HCT116 (cell line): ENCODE data around the gene GPRC5B. TPM values are rescaled to one million over a fixed set of nuclear protein-coding genes. Genes with fewer than 3 reads are reported as not detected.

ENCODE experiments used
- ATAC-seq: fragments of 200-7000 bp; cut with Tn5 transposase; 2 replicates; pipeline ENCODE4 v1.9.1; 2020; ENCODE audit warnings: mild to moderate bottlenecking, moderate library complexity
- BruUV-seq: library from RNA; stranded (reverse); fragments of 400-500 nt; replicated peaks from 2 replicates; lab custom pipeline; 2021; lab: Mats Ljungman, UMichigan
- CTCF ChIA-PET: fragments of 300-600 bp; sonication (Branson Sonifier 250); formaldehyde crosslinking; loops from one replicate; lab custom pipeline; 2021; ENCODE audit warnings: antibody characterized with exemption; lab: Charles Lee
- POLR2A ChIA-PET: fragments of 300-600, 350-600 bp; sonication (Branson Sonifier 250); formaldehyde crosslinking; loops from one replicate; lab custom pipeline; 2021; ENCODE audit warnings: antibody characterized with exemption; lab: Charles Lee
- RAD21 ChIA-PET, 2 experiments: fragments of 300-600 bp; sonication (Branson Sonifier 250); formaldehyde crosslinking; loops; one replicate each; lab custom pipeline; 2023; ENCODE audit warnings: low total read pairs in 2 of 2; ENCODE audit not compliant: uncharacterized antibody in 2 of 2, unreplicated experiment in 2 of 2, low non-redundant PET in 1 of 2; lab: Charles Lee
- DNase-seq: peaks from one replicate; pipeline ENCODE4 v3.0.0-alpha.2; 2010; ENCODE audit warnings: low read depth, low spot score
- H2AFZ ChIP-seq: fragments of 200-600 bp; shearing (Covaris generic), sonication (generic); 2 replicates; pipeline ENCODE4 v1.6.1; 2017; ENCODE audit warnings: low read depth, mixed run types, mixed read lengths, antibody characterized with exemption, low read length; ENCODE audit not compliant: poor library complexity, severe bottlenecking
- H3K27ac ChIP-seq: 2 replicates; pipeline ENCODE4 v1.5.1; 2012; ENCODE audit warnings: low read depth, low read length
- H3K27me3 ChIP-seq: fragments of 200-600 bp; sonication (generic); 2 replicates; pipeline ENCODE4 v1.6.1; 2016; ENCODE audit warnings: mixed run types, low read length, mixed read lengths; ENCODE audit not compliant: insufficient read depth
- H3K36me3 ChIP-seq, 2 experiments: fragments of 200-500 bp in 1 of 2; fragments of 200-600 bp in 1 of 2; sonication (Bioruptor generic) in 1 of 2; sonication (generic) in 1 of 2; 2 replicates each; pipeline versions ENCODE4 v1.5.1 to v1.6.1; 2014 to 2016; ENCODE audit warnings: low read length in 2 of 2, inconsistent platforms in 1 of 2, mixed read lengths in 1 of 2, mixed run types in 1 of 2; ENCODE audit not compliant: insufficient read depth in 2 of 2, control insufficient read depth in 1 of 2
- H3K4me1 ChIP-seq, 2 experiments: fragments of 200-600 bp in 1 of 2; sonication (generic) in 1 of 2; 2 replicates each; pipeline versions ENCODE4 v1.5.1 to v1.6.1; 2012 to 2017; ENCODE audit warnings: low read length in 2 of 2, inconsistent platforms in 1 of 2, mild to moderate bottlenecking in 1 of 2, mixed read lengths in 1 of 2, mixed run types in 1 of 2, moderate library complexity in 1 of 2; ENCODE audit not compliant: insufficient read depth in 2 of 2, control insufficient read depth in 1 of 2
- H3K4me2 ChIP-seq: fragments of 200-600 bp; sonication (generic); 2 replicates; pipeline ENCODE4 v1.6.1; 2017; ENCODE audit warnings: mixed run types, low read length, mixed read lengths
- H3K4me3 ChIP-seq, 2 experiments: fragments of 200-600 bp in 1 of 2; sonication (generic) in 1 of 2; replicated peaks in 1 of 2; 2 replicates each; pipeline ENCODE4 v1.5.1; 2011 to 2016; ENCODE audit warnings: low read length in 2 of 2, control low read depth in 1 of 2, low read depth in 1 of 2, mild to moderate bottlenecking in 1 of 2, mixed read lengths in 1 of 2, mixed run types in 1 of 2
- H3K79me2 ChIP-seq: fragments of 200-600 bp; sonication (generic); 2 replicates; pipeline ENCODE4 v1.6.1; 2017; ENCODE audit warnings: mild to moderate bottlenecking, mixed run types, low read length, moderate library complexity, mixed read lengths; ENCODE audit not compliant: insufficient read depth
- H3K9ac ChIP-seq: fragments of 200-600 bp; sonication (generic); 2 replicates; pipeline ENCODE4 v1.6.1; 2016; ENCODE audit warnings: low read length, mixed read lengths
- H3K9me2 ChIP-seq: fragments of 200-600 bp; sonication (generic), shearing (Covaris generic); 2 replicates; pipeline ENCODE4 v1.6.1; 2017; ENCODE audit warnings: mixed run types, mild to moderate bottlenecking, moderate library complexity; ENCODE audit not compliant: insufficient read depth
- H3K9me3 ChIP-seq, 2 experiments: fragments of 200-500 bp in 1 of 2; fragments of 200-600 bp in 1 of 2; sonication (Bioruptor generic) in 1 of 2; sonication (generic) in 1 of 2; 2 replicates each; pipeline ENCODE4 v1.6.1; 2014 to 2017; ENCODE audit warnings: low read length in 2 of 2, mixed read lengths in 2 of 2, inconsistent platforms in 1 of 2, low read depth in 1 of 2, mild to moderate bottlenecking in 1 of 2, mixed run types in 1 of 2, moderate library complexity in 1 of 2; ENCODE audit not compliant: control insufficient read depth in 1 of 2, insufficient read depth in 1 of 2
- H4K20me1 ChIP-seq: fragments of 200-600 bp; sonication (generic), shearing (Covaris generic); 2 replicates; pipeline ENCODE4 v1.6.1; 2017; ENCODE audit warnings: mixed run types, mild to moderate bottlenecking, moderate library complexity; ENCODE audit not compliant: insufficient read depth
- ATF3 ChIP-seq: IDR thresholded peaks from 2 replicates; pipeline ENCODE4 v1.6.1; 2012
- CBX3 ChIP-seq: IDR thresholded peaks from 2 replicates; pipeline ENCODE4 v1.6.1; 2012; ENCODE audit warnings: low read depth
- CEBPB ChIP-seq: IDR thresholded peaks from 2 replicates; pipeline ENCODE4 v1.6.1; 2012; ENCODE audit warnings: low read depth
- EGR1 ChIP-seq: IDR thresholded peaks from 2 replicates; pipeline ENCODE4 v1.6.1; 2012; ENCODE audit warnings: low read depth
- ELF1 ChIP-seq: IDR thresholded peaks from 2 replicates; pipeline ENCODE4 v1.6.1; 2012; ENCODE audit warnings: low read depth, borderline replicate concordance
- EZH2 ChIP-seq: fragments of 200-600 bp; sonication (generic); IDR thresholded peaks from 2 replicates; pipeline ENCODE4 v1.6.1; 2017; ENCODE audit warnings: antibody characterized with exemption, mixed run types
- MAX ChIP-seq: IDR thresholded peaks from 2 replicates; pipeline ENCODE4 v1.6.1; 2012
- POLR2A ChIP-seq: IDR thresholded peaks from 2 replicates; pipeline ENCODE4 v1.7.0; 2011; ENCODE audit warnings: borderline replicate concordance; ENCODE audit not compliant: insufficient read depth, insufficient read length; ENCODE audit errors: extremely low read depth
- RAD21 ChIP-seq: IDR thresholded peaks from 2 replicates; pipeline ENCODE4 v1.6.1; 2012; ENCODE audit warnings: low read depth, mild to moderate bottlenecking
- SIN3A ChIP-seq: IDR thresholded peaks from 2 replicates; pipeline ENCODE4 v1.6.1; 2012; ENCODE audit warnings: low read depth
- SP1 ChIP-seq: IDR thresholded peaks from 2 replicates; pipeline ENCODE4 v1.6.1; 2012; ENCODE audit warnings: low read depth
- SRF ChIP-seq: IDR thresholded peaks from 2 replicates; pipeline ENCODE4 v1.6.1; 2012; ENCODE audit warnings: low read depth
- TCF7L2 ChIP-seq: IDR thresholded peaks from 2 replicates; pipeline ENCODE4 v1.7.0; 2011; ENCODE audit warnings: borderline replicate concordance, inconsistent platforms; ENCODE audit not compliant: insufficient read depth, insufficient read length; ENCODE audit errors: extremely low read depth
- YY1 ChIP-seq: IDR thresholded peaks from 2 replicates; pipeline ENCODE4 v1.6.1; 2011; ENCODE audit warnings: low read length, low read depth, moderate library complexity, mild to moderate bottlenecking; ENCODE audit not compliant: insufficient replicate concordance; ENCODE audit errors: extremely low read depth
- ZBTB33 ChIP-seq: IDR thresholded peaks from 2 replicates; pipeline ENCODE4 v1.6.1; 2011; ENCODE audit warnings: mild to moderate bottlenecking, low read length, moderate library complexity; ENCODE audit not compliant: insufficient replicate concordance; ENCODE audit errors: extremely low read depth
- ZNF274 ChIP-seq: fragments of 200-500 bp; sonication (Bioruptor generic); IDR thresholded peaks from 2 replicates; pipeline ENCODE4 v1.6.1; 2014; ENCODE audit warnings: mild to moderate bottlenecking, low read depth, low read length, inconsistent platforms
- intact Hi-C: fragments of 100-400 bp; cut with micrococcal nuclease; formaldehyde crosslinking; loops from 2 replicates; pipeline ENCODE4 v1.10.0; 2022
- total RNA-seq: library from RNA; stranded (reverse); gene quantifications from one replicate; pipeline ENCODE4 v1.2.1, GENCODE V29; 2021; ENCODE audit not compliant: unreplicated experiment

Gene GPRC5B
- total RNA-seq, 1 experiment from 2014 or later = 7.2 TPM

- Histone ChIP-seq H3K4me1 (peaks cover 4 to 6% of the 10 kb centered on the region in 2 experiments; a peak in 2 of 4 replicates), H3K36me3 (no peaks in the 10 kb centered on the region), H3K79me2 (no peaks in the 10 kb centered on the region), H3K4me2 (peak overlapping the region; percentile 40; the same call in 1 of the 2 replicates), H2AFZ (no peak overlapping the region), H3K27me3 (no peaks in the 10 kb centered on the region), H3K9me3 (no peaks in the 10 kb centered on the region), H3K4me3 (no peak overlapping the region), H3K9ac (no peak overlapping the region), H3K27ac (no peak overlapping the region), H4K20me1 (no peaks in the 10 kb centered on the region), H3K9me2 (no peaks in the 10 kb centered on the region)
- ChIA-PET CTCF (interaction anchor here (0.8 to 5.1 kb wide), 9 partner anchors 8 to 486 kb away, joined by 3 to 49 read pairs (median 8); no protein-coding TSS in a partner anchor), RAD21 (interaction anchor here in 1 of 2 experiments (1.0 to 1.8 kb wide), 5 partner anchors 8 to 486 kb away, joined by 3 to 5 read pairs (median 4); no protein-coding TSS in a partner anchor), POLR2A (no interaction called here)
- BruUV-seq = no TSS peak
- TF ChIP-seq MAX (no peak), EGR1 (no peak), SIN3A (no peak), TCF7L2 (no peak), ZBTB33 (no peak), SRF (no peak), RAD21 (no peak), CBX3 (no peak), ATF3 (no peak), EZH2 (no peak), ZNF274 (no peak), POLR2A (no peak), CEBPB (no peak), YY1 (no peak), SP1 (no peak), ELF1 (no peak)
- DNase-seq (no peak), ATAC-seq (peak; percentile 31)
- intact Hi-C loops = loop anchor here (1.0 to 2.0 kb wide), 2 partner anchors 401 to 484 kb away; no protein-coding TSS in a partner anchor
Observed at GRCh38 chr16:19899605-19899955, 14.9 kb upstream of the GPRC5B start.
